Kidney epithelial cell (primary cell): ENCODE measurements around the gene ZFP69. TPM values are rescaled to one million over a fixed set of nuclear protein-coding genes. Genes with fewer than 3 reads are reported as not detected.
"Not testable (repeated sequence)": the region's sequence is repeated elsewhere in the genome, so short reads cannot be mapped to it uniquely, and the experiment has no call there.

Source experiments
- DNase-seq: peaks from one replicate; pipeline ENCODE4 v3.0.0-alpha.2; 2010; ENCODE audit warnings: low read depth
- H3K27me3 ChIP-seq: 2 replicates; pipeline ENCODE4 v1.6.0; 2011; ENCODE audit warnings: low read length; ENCODE audit not compliant: control insufficient read depth, insufficient read depth
- H3K36me3 ChIP-seq: 2 replicates; pipeline ENCODE4 v1.5.1; 2011; ENCODE audit warnings: low read length; ENCODE audit not compliant: control insufficient read depth, insufficient read depth
- H3K4me3 ChIP-seq: 2 replicates; pipeline ENCODE4 v1.5.1; 2011; ENCODE audit warnings: low read depth, mild to moderate bottlenecking, control low read depth, low read length
- CTCF ChIP-seq: IDR thresholded peaks from 2 replicates; pipeline ENCODE4 v1.5.1; 2011; ENCODE audit warnings: mild to moderate bottlenecking, moderate library complexity, low read length, control low read depth, inconsistent platforms; ENCODE audit not compliant: insufficient read depth, poor library complexity, severe bottlenecking
- total RNA-seq: library from RNA; depleted of rRNA; stranded (reverse); fragments of >200 nt; gene quantifications from 2 replicates; pipeline ENCODE4 v1.2.3, GENCODE V29; 2015

ZFP69 gene
- total RNA-seq, 1 donor from 2014 or later, result 4.1 TPM

DNA sequence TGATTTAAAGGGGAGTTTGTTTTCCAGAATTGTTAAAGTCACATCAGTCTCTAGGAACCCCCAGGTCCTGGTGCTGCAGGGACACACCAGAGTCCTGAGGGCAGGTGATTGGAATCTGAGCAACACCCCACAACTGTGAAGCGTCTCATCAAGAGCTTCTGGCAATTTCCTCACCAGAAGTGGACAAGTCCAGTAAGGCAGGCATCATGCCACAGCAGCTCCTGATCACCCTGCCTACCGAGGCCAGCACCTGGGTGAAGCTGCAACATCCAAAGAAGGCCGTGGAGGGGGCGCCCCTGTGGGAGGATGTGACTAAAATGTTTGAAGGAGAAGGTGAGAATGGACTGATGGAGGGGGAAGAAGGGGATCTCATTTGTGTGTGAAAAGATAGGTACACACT, 2.1 kb downstream of the ZFP69 start:
- no peak for DNase-seq
- Histone ChIP-seq H3K4me3 (no peak overlapping the region), H3K27me3 (no peaks in the 10 kb centered on the region), H3K36me3 (no peaks in the 10 kb centered on the region)
- no peak for TF ChIP-seq CTCF

- H3K4me3 ChIP-seq, result no peak overlapping the region
- H3K27me3 ChIP-seq, result no peaks in the 10 kb centered on the region
- peaks cover 1% of the 10 kb centered on the region for H3K36me3 ChIP-seq
- no peak for DNase-seq
- no peak for TF ChIP-seq CTCF
Measured at GRCh38 chr1:40495315-40495903, 18.3 kb downstream of the ZFP69 start.

DNA sequence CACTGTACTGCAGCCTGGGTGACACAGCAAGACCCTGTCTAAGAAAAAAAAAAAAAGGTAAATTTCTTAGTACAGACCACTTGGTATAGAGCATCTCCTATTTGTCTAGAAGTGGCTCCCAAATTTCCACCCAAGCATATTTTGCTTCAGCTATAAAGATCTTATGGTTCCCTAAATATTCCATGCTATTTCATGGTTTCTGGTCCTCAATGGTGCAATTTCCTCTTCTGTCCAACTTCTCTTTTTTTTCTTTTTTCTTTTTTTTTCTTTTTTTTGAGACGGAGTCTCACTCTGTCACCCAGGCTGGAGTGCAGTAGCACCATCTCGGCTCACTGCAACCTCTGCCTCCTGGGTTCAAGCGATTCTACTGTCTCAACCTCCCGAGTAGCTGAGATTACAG, 25.6 kb downstream of the ZFP69 start:
- H3K36me3 ChIP-seq, H3K4me3 ChIP-seq, H3K27me3 ChIP-seq, DNase-seq: not testable (repeated sequence)

DNA sequence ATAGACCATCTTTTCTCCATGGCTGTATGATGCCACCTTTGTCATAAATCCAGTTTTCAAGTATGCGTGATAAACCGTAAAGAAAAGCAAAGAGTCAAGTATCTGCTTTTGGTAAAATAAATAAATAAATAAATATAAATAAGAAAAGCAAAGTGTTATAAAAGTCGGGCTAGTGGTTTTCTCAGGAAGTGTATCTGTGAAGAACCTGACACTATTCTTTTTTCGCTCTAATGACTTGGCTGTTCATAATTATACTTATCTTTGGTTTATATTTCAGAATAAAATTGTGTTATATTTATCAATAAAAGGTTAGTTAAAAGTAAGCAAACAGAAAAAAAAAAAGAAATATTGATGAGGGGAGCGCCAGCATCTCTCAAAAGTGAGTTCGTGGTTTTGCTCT, 30.9 kb downstream of the ZFP69 start:
- no peak for DNase-seq
- no peak for TF ChIP-seq CTCF
- H3K36me3 ChIP-seq, result no peaks in the 10 kb centered on the region
- H3K27me3 ChIP-seq, result no peaks in the 10 kb centered on the region
- peak overlapping the region; percentile 73 for H3K4me3 ChIP-seq

DNA sequence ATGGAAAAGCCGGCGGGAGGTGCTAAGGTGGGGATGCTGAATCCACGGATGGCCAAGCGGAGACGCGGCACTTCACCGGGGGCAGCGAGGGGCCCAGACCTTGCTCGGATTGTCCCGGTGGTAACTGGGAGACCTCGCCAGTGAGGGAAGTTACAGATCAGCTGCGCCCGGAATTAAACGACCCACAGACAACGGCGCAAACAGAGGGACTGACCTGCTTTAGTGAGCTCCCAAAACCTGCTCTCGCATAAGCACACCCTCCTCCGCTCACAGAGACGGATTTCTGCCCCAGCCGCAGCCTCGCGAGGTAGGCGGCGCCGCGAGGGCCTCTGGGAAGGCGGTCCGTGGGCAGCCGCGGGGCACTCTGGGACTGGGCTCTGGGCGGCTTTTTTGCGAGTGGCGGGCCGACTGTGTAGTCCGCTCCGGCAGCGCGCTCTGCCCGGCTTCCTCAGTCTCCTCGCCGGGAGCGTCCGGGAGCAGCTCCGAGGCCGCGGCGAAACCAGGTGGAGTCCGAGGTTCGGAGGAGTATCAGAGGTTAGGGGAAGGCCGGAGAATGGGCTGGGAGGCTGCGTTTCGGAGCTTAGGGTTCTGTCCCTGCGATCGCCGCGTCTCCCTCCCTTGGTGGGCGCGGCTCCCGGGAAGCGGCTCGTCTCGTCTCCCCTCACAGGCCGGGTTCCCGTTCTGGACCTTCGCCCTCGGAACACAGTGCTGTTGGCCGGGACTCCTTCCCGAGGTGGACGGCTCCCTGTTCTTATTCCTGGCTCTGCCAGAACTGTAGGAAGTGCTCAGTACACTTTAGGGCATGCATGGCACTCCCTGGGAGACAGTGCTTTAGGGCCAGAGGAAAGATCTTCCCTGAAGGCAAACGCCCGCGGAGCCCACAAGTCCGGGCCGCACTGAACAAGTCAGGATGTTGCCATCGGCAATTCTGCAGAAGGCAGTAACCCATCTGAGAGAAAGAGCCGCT, 31.6 kb downstream of the ZFP69 start, which contains the start of gene EXO5:
EXO5 (plus strand) TSS at position 393 of the 967 bp plus-strand sequence. CDS start 5,778 bp downstream, outside the sequence.
- DNase-seq, result peak; percentile 29
- TF ChIP-seq CTCF, result no peak
- H3K4me3 ChIP-seq, result peak within 1 kb of the TSS; percentile 73
- H3K27me3 ChIP-seq, result no peaks in the 10 kb centered on the region
- no peaks in the 10 kb centered on the region for H3K36me3 ChIP-seq

DNA sequence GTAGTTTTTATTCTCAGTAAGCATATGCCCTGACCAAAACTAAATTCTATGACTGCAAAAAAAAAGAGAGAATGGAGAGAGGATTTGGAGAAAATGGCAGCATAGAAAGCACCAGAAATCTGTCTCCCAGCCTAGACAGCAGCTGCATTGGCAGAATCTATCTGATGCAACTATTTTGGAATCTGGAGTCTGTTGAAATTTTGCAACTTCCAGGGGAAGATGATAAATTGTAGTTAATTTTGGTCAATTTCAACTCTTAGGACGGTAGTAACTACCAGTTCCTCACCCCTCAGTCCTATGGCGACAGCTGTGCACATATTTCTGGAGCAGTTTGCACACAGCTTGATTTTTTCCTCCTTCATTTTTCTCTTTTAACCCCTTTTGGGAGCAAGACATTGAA, 42.4 kb downstream of the ZFP69 start:
- Histone ChIP-seq H3K36me3 (no peaks in the 10 kb centered on the region), H3K4me3 (no peak overlapping the region), H3K27me3 (no peaks in the 10 kb centered on the region)
- no peak for DNase-seq
- TF ChIP-seq CTCF, result no peak
